Stomach (tissue), 4 donors: ENCODE results near the gene NUTM2D.
"Not testable (repeated sequence)": the region's sequence is repeated elsewhere in the genome, so short reads cannot be mapped to it uniquely, and the experiment has no call there.

ENCODE experiments used
- POLR2A ChIP-seq, 4 donors: fragments of 450-650 bp; IDR thresholded peaks; one replicate each; pipeline ENCODE4 v1.6.1; 2016; ENCODE audit warnings: antibody characterized with exemption in 4 of 4, control low read depth in 2 of 4, mild to moderate bottlenecking in 1 of 4, moderate library complexity in 1 of 4
- POLR2AphosphoS5 ChIP-seq, 3 donors: sonication (generic); formaldehyde crosslinking; IDR thresholded peaks; one replicate each; pipeline ENCODE4 v1.6.1; 2016; ENCODE audit warnings: antibody characterized with exemption in 3 of 3
- TF ChIP-seq, protein P1 (sequence below), 7 experiments: fragments of 450-650 bp in 4 of 7; fragments of 200-600 bp in 3 of 7; sonication (generic) in 3 of 7; IDR thresholded peaks; one replicate each; pipeline ENCODE4 v1.5.1; 2016 to 2019; ENCODE audit warnings: antibody characterized with exemption in 7 of 7, control low read depth in 2 of 7, mild to moderate bottlenecking in 1 of 7

DNA sequence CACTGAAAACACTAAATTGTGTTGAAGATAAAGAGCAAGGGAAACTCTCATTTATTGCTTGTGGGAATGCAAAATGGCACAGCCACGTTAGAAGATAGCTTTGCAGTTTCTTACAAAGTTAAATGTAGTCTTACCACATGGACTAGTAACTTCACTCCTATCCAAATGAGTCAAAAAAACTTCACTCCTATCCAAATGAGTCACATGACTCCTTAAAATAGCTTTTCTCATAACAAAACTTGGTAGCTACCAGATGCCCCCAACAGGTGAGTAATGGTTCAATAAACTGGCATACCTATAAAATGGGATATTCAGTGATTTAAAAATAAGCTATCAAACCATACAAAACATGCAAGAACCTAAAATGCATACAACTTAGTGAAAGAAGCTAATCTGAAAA is 36.0 kb upstream of the NUTM2D start:
- TF ChIP-seq, protein P1, sequence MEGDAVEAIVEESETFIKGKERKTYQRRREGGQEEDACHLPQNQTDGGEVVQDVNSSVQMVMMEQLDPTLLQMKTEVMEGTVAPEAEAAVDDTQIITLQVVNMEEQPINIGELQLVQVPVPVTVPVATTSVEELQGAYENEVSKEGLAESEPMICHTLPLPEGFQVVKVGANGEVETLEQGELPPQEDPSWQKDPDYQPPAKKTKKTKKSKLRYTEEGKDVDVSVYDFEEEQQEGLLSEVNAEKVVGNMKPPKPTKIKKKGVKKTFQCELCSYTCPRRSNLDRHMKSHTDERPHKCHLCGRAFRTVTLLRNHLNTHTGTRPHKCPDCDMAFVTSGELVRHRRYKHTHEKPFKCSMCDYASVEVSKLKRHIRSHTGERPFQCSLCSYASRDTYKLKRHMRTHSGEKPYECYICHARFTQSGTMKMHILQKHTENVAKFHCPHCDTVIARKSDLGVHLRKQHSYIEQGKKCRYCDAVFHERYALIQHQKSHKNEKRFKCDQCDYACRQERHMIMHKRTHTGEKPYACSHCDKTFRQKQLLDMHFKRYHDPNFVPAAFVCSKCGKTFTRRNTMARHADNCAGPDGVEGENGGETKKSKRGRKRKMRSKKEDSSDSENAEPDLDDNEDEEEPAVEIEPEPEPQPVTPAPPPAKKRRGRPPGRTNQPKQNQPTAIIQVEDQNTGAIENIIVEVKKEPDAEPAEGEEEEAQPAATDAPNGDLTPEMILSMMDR (IDR thresholded peaks at IDR 0.05), result not testable (repeated sequence)
- TF ChIP-seq POLR2A, POLR2AphosphoS5 (IDR thresholded peaks at IDR 0.05): not testable (repeated sequence)
